HG03103 (cell line): ENCODE data around the gene UNC13A.

ENCODE experiments used
- ATAC-seq: cut with Tn5 transposase; IDR thresholded peaks from one replicate; pipeline ENCODE4 v1.9.1; 2021; ENCODE audit warnings: low read depth; ENCODE audit not compliant: unreplicated experiment

UNC13A gene

GRCh38 chr19:17673937-17674799 lies 14.0 kb downstream of the UNC13A start:
- ATAC-seq: no peak

GRCh38 chr19:17671906-17672305 lies 16.2 kb downstream of the UNC13A start:
- no peak for ATAC-seq

GRCh38 chr19:17669419-17669818 lies 18.7 kb downstream of the UNC13A start:
- no peak for ATAC-seq

GRCh38 chr19:17665058-17665457 lies 23.1 kb downstream of the UNC13A start:
- ATAC-seq: no peak

GRCh38 chr19:17659996-17660395 lies 28.2 kb downstream of the UNC13A start:
- ATAC-seq: no peak

GRCh38 chr19:17658666-17659065 lies 29.5 kb downstream of the UNC13A start:
- ATAC-seq: no peak

GRCh38 chr19:17658240-17658639 lies 29.9 kb downstream of the UNC13A start:
- no peak for ATAC-seq

- no peak for ATAC-seq
These were observed 31.2 kb downstream of the UNC13A start for GRCh38 chr19:17656970-17657369.

GRCh38 chr19:17655751-17656472 lies 32.2 kb downstream of the UNC13A start:
- no peak for ATAC-seq

GRCh38 chr19:17654993-17655392 lies 33.2 kb downstream of the UNC13A start:
- no peak for ATAC-seq

GRCh38 chr19:17652627-17653026 lies 35.5 kb downstream of the UNC13A start:
- no peak for ATAC-seq

- ATAC-seq: no peak
These were observed 39.4 kb downstream of the UNC13A start for GRCh38 chr19:17648786-17649185.

- no peak for ATAC-seq
These were observed 40.0 kb downstream of the UNC13A start for GRCh38 chr19:17648097-17648660.

- ATAC-seq: no peak
These were observed 40.8 kb downstream of the UNC13A start for GRCh38 chr19:17647071-17648020.

GRCh38 chr19:17646441-17646840 lies 41.7 kb downstream of the UNC13A start:
- ATAC-seq: no peak

GRCh38 chr19:17645339-17645963 lies 42.7 kb downstream of the UNC13A start:
- ATAC-seq: no peak

- no peak for ATAC-seq
These were observed 45.5 kb downstream of the UNC13A start for GRCh38 chr19:17642656-17643055.

GRCh38 chr19:17641846-17642245 lies 46.3 kb downstream of the UNC13A start:
- no peak for ATAC-seq

- ATAC-seq: no peak
These were observed 47.0 kb downstream of the UNC13A start for GRCh38 chr19:17641181-17641580.

GRCh38 chr19:17633700-17634099 lies 54.5 kb downstream of the UNC13A start:
- ATAC-seq: no peak
